ENCODE data around the gene GLIS1.

Gene GLIS1

DNA sequence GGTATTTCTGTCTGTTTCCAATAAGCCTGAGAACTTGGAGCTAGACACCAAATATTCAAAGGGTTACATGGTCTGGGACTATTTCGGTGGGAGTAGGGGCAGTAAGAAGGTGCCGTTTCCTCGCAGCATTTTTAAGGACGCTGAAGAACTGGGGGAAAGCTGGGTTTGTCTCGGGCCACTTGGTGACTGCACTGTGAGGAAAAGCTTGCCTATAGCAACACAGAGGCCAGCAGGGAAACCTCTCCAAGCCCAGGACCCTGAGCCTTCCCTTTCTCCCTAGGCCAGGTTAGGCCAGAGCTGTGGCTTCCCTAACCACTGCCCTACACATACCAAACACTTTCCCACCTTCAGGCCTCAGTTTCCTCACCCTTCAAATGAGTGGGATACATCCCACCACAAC, 3.3 kb downstream of the GLIS1 start:
- no peak for DNase-seq

DNA sequence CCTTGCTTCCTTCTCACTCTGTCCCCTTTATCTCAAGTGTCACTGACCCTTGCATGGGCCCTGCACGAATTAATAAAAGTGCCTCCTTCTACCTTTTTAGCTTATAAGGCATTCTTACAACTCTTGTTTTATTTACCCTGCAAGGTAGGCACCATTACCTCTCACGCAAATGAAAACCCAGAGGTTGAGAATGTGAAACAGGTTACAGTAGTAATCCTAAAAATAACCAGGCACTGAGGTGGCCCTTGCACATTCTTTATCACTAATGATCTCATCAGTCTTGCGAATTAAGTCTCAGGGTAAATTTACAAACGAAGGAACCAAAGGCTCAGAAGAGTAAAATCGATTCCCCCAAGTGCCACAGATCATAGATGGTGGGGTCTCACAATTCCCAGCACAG, 3.7 kb downstream of the GLIS1 start:
- no peak for DNase-seq

DNA sequence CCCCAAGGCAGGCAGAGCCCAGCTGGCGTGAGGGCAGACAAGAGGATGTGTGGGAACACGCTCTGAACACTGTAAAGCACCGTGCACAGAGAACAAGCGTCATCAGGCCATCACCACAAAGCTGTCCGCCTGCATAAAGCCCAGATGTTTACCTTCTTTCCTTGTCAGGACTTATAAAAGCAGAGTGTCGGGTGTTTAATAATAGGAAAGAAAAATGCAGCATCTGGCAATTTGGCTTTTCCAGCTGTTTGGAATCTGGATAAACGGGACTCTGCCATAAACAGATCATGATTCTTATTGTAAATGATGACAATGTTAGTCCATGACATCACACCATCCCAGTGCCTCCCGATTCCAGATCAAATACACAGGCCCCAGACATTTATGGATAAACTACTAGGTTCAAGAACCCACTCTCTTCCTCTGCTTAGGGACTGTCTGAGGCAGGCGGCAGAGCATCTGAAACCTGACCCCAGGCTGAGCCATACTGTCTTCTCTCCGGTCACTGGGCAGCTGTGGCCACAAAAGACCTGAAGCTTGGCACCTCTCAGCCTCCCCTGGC, 4.2 kb downstream of the GLIS1 start:
- no peak for DNase-seq

DNA sequence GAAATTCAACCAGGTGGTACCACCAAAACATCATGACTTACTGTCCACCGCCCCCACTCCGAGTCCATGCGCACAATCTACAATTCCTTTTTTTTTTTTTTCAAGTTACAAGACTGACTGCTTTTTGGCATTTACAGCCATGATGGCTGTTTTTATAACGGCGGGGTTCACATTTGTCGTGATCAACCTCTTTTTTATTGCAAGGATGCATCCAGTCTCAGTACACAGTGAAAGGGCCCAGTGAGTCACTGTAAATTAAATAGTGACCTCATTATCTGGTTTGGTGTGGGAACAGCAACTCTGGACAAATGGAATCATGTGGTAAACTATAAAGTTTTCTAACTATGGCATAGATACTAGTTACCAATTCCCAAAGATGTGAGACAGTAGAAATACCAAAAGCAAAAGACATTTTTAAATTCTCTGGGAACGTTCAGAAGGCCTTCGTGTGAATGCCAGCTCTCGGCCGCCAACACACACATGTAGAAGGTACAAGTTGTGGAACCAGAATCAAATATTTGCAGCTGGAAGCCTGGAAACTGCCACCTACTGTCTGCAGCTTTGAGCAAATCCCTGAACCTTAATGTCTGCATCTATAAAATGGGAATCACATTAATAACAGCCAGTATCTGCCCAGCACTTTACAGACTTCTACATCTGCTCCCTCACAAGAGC, 4.9 kb downstream of the GLIS1 start:
- DNase-seq: no peak

DNA sequence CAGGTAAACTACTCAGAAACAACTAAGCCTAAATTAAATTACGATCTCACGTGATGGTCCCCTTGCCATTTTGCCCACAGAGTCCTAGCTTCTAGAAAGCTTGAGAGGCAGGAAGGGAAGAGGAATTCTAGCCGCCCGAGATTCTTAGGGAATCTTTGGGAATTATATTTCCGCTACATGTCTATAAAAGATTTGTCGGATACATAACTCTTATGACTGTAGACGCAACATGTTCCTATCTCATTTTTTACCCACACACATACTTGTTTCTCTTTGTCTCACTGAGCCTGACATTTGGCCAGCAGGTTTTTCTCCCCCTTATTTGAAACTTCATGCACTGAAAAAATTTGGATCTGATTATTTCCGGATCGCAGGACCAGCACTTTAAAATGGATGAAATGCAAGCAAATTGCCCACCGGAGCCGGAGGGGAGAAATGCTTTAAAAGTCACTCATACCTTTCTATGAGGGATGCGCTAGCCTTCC, 5.5 kb downstream of the GLIS1 start:
- DNase-seq: no peak

DNA sequence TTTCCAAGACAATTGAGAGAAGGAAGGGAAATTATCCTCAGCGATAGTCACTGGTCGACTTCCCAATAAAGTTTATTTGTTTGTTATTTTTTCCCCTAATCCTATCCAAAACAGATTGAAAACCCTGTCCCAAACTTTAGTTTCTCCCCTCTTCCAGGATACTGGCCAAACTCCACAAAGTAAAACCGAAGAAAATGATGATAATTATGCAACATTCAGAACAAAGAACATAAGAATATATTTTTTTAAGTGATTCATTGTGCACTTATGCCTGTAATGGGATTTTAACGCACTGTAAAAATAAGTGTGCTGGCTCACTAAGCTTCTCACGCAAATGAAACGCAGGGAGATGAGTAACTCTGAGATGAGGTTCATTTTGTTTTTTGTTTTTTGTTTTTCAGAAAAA, 6.0 kb downstream of the GLIS1 start:
- DNase-seq: no peak

DNA sequence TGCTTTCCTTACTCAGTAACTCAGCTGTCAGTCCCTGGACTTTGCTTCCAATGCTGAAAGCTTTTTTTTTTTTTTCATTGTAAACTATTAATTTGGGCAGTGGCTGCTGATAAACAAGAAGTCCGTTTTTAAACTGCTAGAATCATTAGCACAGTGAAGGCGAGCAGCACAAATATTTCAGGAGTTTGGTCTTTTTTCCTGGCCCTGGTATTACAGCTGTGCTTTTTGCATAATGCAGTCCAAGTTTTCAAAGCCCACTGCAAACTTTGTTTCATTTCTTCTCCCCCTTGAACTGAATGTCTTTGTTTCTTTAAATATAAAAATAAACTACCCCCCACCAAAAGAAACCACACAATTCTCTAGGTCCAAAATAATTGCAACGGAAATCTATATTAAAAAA, 6.6 kb downstream of the GLIS1 start:
- no peak for DNase-seq

DNA sequence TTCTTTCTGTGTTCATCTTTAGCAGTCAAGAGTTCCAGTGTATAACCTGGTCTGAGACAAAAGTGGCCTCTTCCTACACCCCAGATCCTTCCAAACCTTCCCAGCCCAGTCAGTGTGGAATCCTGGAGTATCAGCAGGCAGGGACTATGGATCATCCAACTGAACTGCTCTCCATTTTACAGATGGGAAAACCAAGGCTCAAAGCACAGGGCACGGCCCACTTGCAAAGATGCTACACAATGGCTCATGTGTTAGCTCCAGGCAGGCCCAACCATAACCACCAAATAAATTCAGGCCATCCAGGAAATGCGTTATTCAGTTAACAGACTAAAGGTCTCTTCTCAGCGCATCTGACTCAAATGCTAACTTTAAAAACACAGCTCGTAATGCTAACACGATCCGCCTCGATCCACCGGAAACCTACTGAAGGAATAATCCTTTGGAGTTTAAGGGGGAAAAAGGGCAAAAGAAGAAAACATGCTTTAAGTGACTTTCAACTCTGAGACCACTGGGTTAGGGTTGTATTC, 7.1 kb downstream of the GLIS1 start:
- DNase-seq: no peak

DNA sequence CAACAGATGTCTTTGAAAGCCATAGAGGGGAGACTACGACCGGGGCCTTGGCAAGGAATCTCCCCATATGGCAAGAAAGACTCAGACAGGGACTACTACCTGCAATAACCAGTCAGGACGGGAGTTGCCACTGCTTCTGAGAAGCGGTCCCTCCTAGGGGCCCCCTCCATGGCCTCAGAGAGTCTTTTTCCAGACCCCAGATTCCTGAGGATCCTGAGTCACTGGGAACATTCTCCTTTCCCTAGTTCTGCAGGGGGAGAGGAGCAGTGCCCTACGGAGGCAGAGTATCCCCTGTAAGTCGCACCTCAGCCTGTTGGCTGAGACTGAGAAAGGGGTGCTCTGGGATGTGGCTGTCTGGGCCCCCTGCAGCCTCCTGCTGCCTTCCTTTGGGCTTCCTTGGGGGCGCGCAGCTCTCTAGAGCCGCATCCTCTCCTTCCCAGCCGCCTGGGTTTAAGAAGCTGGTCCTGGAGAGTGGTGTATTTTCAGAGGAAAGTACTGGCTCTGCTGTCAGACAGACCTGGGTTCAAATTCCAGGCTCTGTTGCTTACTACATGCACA, 7.8 kb downstream of the GLIS1 start:
- DNase-seq: no peak

DNA sequence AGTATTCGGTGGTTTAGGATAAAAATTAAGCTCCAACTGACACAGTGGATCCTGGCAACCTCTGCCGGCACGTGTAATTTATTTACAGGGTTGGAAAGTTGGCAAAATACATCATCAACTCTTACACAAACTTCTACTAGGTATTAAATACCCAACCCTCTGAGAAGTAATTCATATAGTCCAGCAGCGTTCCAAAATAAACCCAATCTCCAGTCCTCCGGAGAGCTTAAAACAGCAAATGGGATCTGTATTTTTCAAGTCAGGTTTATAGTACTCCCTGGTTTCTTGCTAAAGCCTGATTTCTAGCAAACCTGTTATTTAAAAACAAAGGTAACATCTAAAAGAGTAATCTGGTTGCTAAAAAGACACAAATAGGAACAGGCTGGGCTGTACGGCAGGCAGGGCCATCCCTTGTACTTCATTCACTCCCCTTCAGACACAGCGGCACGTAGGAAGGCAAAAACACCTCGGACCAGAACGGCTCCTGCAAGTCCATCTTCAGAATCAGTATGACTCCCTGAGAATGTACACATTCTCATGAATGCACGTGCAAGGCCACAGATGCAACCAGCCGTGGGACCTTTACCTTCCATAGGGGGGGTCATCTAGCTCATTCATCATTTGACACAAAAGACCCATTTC, 8.6 kb downstream of the GLIS1 start:
- no peak for DNase-seq

DNA sequence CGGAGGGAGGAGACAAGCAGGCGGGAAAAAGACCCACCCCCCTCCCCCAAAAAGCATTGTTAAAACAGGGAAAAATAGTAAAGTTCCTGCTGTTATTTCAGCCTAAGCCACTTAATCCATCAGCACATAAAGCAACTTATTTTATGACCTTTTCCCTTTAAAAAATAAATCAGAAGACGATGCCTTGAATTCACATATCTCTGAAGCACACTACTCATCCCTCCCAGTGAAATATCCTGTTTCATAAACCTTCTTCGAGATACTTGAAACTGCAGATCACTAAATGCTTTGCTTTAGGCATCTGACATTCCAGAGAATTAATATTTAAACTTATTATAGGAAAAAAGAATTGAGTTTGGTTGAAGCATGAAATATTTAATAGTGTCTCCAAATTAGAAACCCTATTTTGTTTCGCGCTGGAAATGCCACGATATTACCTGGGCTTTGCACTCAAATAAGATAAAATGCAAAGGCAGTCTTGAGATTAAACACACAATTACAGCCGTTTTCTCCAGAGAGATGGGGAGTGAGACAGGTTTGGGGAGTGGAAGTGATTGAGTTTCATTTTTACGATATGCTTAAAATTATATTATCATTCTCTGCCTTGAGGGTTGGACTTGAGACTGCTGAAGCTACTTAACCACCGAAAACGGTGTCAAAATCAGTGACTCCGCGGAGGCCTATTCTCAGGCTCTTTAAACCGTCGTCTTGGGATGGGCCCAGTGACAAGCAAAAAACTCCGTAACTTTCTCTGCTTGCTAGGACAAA, 9.3 kb downstream of the GLIS1 start:
- no peak for DNase-seq

DNA sequence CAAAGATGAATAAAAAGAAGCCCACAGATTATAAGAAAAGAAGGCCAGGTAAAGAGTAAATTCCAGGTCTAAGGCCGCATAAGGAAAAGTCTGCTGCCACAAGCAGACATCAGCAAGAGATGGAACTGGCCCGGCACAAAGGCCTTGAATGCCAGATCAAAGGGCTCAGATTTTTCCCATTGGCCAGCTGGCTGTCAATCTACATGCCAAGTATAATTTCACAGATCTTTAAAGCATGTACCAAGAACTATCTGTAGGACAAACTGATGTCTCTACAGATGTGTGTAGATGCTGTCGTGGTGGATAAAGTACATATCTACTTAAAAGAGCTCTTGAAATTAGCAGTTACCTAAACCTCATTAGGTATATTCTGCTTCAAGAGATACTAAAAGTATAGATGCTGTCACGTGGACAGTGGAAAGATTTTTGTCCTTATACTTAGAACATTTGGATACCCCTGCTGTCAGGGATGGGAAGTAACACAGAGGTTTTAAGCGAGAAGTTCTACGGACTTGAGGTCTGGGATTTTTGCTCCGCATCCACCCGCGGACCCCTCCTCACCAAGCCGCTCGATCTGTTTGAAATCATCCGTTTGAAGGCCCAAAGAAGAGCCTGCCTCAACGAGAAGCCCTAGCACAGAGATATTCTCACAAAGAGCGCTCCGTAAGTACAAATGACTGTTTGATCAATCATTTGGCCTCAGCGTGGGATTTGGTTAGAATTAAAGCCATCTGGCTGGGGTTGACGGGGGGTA, 10.1 kb downstream of the GLIS1 start:
- DNase-seq: no peak

DNA sequence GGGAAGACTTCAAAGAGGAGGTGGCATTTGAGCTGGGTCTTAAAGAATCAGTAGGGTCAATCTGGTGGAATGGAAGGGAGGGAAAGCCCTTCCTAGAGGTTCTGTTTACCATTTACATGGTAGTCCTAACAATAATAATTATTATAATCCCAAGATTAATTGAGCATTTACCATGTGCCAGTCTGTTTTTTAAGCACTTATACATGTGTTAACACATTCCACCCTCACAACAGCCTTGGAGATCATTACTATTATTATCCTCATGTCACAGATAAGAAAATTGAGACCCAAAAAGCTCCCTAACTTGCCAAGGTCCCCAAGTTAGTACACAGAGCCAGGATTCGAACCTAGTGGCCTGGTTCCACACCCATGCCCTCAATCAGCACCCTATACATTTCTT, 10.8 kb downstream of the GLIS1 start:
- DNase-seq: no peak

DNA sequence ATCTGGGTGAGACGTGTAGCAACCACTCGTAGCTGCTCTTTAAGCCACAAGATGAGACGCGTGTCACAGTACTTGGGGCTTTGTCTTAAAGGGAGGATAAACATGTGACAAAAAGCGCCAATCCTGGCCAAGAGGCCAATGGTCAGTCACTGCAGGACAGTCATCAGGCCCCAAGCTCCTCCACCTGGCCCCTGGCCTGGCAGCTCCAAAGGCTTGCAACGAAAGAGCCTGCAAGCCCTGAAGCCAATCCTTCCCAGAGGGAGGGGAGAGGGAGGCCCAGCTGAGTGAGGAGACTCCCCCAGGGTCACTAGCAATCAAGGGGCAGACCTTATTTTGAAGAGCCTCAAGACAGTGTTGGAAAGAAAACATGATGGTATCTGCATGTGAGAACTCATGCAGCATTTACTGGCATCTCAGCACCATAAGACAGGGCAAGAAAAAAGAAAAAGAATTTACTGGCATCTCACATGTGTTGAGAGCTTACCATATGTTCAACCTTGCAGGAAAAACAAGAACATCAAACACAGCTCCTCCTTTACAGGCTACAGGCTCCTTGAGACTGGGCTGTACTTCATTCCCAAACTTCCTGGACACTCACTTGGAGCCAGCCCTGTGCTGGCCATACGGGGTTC, 11.4 kb downstream of the GLIS1 start:
- DNase-seq: no peak

DNA sequence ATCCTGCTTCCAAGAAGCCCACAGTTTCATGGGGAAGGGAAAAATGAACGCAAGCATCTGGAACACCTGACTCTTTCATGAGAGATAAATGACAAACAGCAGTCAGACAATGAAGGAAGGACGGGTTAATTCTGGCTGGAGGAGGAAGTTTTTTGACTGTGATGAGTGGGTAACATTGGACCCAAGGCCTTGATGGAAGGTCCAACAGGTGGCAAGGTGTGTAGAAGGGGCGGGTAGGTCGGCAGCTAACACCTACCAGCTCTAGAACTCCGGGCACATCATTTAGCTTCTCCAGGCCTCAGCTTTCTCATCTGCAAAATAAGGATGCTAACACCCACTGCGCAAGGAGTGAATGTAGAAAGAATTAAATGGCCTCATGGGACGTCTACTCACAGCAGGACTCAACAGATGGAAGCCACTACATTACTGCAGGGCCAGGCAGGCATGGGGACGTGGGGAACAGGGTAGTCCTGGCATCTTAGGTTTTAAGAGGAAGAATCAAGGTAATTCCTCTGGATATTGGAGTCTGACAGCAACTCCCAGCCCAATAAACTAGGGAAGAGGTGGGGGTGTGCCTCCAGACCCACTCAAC, 12.9 kb downstream of the GLIS1 start:
- DNase-seq: no peak

DNA sequence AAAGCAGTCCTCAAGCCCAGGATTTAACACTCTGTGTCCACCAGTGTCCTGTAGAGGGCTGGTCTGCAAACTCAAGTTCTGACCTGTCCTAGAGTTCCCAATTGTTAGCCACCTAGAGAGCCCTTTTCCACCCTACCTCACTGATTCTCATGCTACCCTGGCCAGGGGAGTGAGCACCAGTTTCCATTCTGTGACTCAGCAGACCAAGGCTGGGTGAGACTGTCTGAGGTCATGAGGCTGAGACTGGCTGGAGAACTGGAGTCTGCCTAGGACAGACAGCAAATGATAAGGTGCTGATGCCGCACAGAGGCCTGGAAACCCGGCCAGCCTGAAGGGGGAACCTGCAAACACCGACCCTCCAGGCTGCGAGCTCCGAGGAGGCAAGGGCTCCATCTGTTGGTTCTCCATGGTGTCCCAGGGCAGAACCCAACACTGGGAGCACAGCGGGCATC, 13.7 kb downstream of the GLIS1 start:
- no peak for DNase-seq

DNA sequence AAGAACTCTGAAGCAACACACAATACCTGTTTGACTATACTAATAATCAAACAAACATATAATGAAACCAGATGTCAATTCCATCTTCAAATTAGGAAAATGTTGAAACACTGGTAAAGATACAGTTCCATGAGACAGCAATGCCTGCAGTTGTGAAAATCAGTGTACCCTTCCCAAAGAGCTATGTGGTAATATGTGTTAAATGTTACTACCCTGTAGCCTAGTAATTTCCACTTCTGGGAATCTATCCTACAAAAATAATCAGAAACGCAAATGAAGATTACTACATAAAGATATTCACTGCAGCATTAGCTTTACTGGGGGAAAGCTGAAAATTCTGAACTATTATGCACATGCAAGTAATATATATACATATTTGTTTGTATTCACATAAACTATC, 16.9 kb downstream of the GLIS1 start:
- no peak for DNase-seq

DNA sequence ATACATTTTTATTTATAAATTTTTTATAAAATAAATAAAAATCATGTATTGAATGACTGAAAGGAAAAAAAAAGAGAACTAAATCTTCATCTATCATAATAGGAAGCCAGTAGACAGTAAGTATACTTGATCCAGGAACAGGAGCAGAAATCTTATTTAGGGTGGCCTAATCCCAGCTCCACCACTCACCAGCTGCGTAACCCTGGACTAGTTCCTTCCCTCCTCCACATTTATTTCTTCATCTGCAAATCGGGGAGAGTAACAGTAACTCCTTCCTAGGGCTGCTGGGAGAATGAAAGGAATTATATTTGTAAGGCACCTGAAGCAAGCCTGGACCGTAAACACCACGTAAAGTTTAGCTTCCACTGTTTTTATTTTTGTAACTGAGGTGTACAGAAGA, 17.9 kb downstream of the GLIS1 start:
- DNase-seq: no peak

DNA sequence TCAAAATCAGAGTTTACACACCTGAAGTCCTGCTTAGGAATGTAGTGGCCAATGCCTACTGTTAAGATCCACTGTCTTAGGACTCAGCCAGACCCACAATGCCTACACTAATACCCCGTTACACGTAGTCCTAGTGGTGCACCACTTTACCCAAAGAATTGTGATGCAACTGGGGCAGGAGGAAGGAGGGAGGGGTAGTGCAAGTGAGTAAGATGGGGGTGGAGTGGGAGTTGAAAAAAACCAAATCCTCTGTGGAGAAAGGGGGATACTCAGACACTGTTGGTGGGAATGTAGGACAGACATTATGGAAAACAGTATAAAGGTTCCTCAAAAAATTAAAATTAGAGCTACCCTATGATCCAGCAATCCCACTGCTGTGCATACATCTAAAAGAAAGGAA, 19.5 kb downstream of the GLIS1 start:
- no peak for DNase-seq

DNA sequence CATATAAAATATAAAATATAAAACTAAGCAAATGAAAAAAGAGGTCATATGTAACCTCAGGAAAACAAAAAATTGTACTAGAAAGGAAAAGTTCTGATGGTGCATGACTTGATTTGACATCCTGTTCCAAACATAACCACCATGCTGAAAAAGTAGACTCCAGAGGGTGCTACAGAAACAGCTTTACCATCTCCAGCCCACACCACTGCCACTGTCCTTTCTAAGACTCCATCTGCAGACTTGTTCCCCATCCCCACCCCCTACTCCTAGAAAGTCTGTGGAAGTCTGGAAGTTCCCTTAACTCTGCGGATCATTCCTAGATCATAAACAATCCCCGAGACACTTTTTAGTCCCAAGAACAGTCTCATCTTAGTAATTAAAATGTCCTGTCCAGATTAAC, 20.5 kb downstream of the GLIS1 start:
- no peak for DNase-seq

DNA sequence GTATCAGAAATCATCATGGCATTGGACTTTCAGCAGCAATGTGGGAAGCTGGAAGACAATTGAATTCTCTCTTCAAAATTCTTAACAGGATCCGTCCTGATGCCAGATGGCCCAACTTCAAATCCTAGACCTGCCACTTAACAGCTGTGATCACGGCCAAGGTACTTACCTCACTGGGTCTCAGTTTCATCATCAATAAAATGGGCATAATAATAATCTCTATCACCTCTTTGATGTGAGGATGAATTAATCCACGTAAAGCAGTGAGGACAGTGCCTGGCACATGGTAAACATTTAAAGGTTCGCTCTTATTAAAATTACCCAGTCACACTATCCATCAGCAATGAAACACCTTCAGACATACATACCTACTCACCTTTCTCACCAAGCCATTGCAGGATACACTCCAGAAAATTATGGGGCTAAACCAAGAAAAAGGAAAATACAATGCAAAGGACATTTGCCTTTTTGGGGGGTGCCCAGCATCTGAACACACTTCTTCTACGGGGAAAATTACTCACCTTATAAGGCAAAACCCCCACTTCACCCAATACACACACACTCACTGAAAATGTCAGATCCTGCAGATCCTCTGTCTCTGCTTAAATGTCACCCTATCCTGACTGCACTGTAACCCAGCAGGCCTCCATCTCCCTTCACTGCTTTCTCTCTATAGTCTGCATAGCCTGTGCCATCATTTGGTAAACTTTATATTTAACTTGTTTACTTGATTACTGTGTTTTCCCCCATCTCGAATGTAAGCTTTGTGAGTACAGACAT, 21.7 kb downstream of the GLIS1 start:
- no peak for DNase-seq

Measured in stimulated activated CD4-positive, alpha-beta T cell treated with anti-CD3 and anti-CD28 coated beads, Interleukin-12 subunit alpha, Interleukin-12 subunit beta, amount 100 ng/mL, for 4 hours (primary cell).